ENCODE measurements around the gene DDIT3.
A peak's percentile ranks its signal among the peaks of the same experiment; 100 is the strongest.
"Not testable (repeated sequence)": the region's sequence is repeated elsewhere in the genome, so short reads cannot be mapped to it uniquely, and the experiment has no call there.

Gene DDIT3

GRCh38 chr12:57524814-57525614 is 4.7 kb upstream of the DDIT3 start:
- no peak for DNase-seq

- DNase-seq = no peak
Observed at GRCh38 chr12:57523706-57524614, 3.6 kb upstream of the DDIT3 start.

GRCh38 chr12:57522887-57523705 is 2.8 kb upstream of the DDIT3 start:
- no peak for DNase-seq

- DNase-seq = peak; percentile 60 to 88
Observed at GRCh38 chr12:57522011-57522886, 1.9 kb upstream of the DDIT3 start, which contains the start of gene MBD6. Gene MBD6, plus strand, starts transcription at chr12:57522824. Its CDS starts 1,480 bp downstream, at chr12:57524304.

- DNase-seq = peak in 1 of 2 experiments; percentile 48
Observed at GRCh38 chr12:57521525-57522010, 1.3 kb upstream of the DDIT3 start.

- DNase-seq = peak in 1 of 2 experiments; percentile 39
Observed at GRCh38 chr12:57519796-57520052, 590 bp downstream of the DDIT3 start.

GRCh38 chr12:57518920-57519795 is 1.2 kb downstream of the DDIT3 start:
- DNase-seq = no peak

- DNase-seq = no peak
Observed at GRCh38 chr12:57518176-57518919, 2.0 kb downstream of the DDIT3 start.

GRCh38 chr12:57517718-57518117 is 2.6 kb downstream of the DDIT3 start:
- DNase-seq = not testable (repeated sequence)

GRCh38 chr12:57517187-57517586 is 3.1 kb downstream of the DDIT3 start:
- no peak for DNase-seq

GRCh38 chr12:57516617-57517153 is 3.6 kb downstream of the DDIT3 start:
- no peak for DNase-seq

GRCh38 chr12:57515934-57516541 is 4.3 kb downstream of the DDIT3 start:
- DNase-seq = no peak

- DNase-seq = no peak
Observed at GRCh38 chr12:57515408-57515933, 4.8 kb downstream of the DDIT3 start.

GRCh38 chr12:57514720-57515407 is 5.5 kb downstream of the DDIT3 start:
- DNase-seq = no peak

GRCh38 chr12:57514246-57514645 is 6.1 kb downstream of the DDIT3 start:
- not testable (repeated sequence) for DNase-seq

- not testable (repeated sequence) for DNase-seq
Observed at GRCh38 chr12:57513677-57514076, 6.6 kb downstream of the DDIT3 start.

GRCh38 chr12:57513266-57513665 is 7.0 kb downstream of the DDIT3 start:
- no peak for DNase-seq

GRCh38 chr12:57512665-57513064 is 7.6 kb downstream of the DDIT3 start:
- no peak for DNase-seq
